ENCODE results near the gene NREP. TPM values are rescaled to one million over a fixed set of nuclear protein-coding genes. Genes with fewer than 3 reads are reported as not detected.

The NREP gene
- total RNA-seq, 1 experiment from 2014 or later = 160 TPM

DNA sequence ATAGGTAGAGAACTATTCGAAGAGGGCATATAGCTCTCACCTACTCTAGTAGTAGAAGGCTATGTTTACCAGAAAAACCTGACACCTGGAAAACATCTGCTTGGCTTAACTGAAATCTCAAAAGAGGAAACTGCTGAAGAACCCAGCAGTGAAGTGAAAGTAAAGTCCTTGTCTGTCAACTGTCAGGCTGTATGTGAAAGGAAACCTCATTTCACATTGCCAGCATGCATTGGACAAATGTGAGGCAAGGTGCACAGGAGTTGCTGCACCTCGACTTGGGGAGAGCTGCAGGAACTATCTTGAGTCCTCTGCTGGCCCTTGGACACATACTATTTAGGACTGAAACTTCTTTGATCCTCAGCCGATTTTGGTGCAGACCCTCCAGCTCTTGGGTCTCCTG lies 53.3 kb downstream of the NREP start:
- TF ChIP-seq, protein P1, sequence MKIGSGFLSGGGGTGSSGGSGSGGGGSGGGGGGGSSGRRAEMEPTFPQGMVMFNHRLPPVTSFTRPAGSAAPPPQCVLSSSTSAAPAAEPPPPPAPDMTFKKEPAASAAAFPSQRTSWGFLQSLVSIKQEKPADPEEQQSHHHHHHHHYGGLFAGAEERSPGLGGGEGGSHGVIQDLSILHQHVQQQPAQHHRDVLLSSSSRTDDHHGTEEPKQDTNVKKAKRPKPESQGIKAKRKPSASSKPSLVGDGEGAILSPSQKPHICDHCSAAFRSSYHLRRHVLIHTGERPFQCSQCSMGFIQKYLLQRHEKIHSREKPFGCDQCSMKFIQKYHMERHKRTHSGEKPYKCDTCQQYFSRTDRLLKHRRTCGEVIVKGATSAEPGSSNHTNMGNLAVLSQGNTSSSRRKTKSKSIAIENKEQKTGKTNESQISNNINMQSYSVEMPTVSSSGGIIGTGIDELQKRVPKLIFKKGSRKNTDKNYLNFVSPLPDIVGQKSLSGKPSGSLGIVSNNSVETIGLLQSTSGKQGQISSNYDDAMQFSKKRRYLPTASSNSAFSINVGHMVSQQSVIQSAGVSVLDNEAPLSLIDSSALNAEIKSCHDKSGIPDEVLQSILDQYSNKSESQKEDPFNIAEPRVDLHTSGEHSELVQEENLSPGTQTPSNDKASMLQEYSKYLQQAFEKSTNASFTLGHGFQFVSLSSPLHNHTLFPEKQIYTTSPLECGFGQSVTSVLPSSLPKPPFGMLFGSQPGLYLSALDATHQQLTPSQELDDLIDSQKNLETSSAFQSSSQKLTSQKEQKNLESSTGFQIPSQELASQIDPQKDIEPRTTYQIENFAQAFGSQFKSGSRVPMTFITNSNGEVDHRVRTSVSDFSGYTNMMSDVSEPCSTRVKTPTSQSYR (CRISPR knock-in tag; IDR thresholded peaks at IDR 0.05) = no peak
- TF ChIP-seq ELF4 (CRISPR knock-in tag; IDR thresholded peaks at IDR 0.05; ENCODE audit: low read depth) (no peak), ZNF232 (CRISPR knock-in tag; IDR thresholded peaks at IDR 0.05) (no peak), OVOL2 (CRISPR knock-in tag; IDR thresholded peaks at IDR 0.05; ENCODE audit: borderline replicate concordance) (no peak), GTF2I (CRISPR knock-in tag; conservative IDR thresholded peaks at IDR 0.05) (no peak), PRRX2 (CRISPR knock-in tag; IDR thresholded peaks at IDR 0.05) (no peak)
- TF ChIP-seq, protein P2, sequence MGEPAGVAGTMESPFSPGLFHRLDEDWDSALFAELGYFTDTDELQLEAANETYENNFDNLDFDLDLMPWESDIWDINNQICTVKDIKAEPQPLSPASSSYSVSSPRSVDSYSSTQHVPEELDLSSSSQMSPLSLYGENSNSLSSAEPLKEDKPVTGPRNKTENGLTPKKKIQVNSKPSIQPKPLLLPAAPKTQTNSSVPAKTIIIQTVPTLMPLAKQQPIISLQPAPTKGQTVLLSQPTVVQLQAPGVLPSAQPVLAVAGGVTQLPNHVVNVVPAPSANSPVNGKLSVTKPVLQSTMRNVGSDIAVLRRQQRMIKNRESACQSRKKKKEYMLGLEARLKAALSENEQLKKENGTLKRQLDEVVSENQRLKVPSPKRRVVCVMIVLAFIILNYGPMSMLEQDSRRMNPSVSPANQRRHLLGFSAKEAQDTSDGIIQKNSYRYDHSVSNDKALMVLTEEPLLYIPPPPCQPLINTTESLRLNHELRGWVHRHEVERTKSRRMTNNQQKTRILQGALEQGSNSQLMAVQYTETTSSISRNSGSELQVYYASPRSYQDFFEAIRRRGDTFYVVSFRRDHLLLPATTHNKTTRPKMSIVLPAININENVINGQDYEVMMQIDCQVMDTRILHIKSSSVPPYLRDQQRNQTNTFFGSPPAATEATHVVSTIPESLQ (CRISPR knock-in tag; IDR thresholded peaks at IDR 0.05) = no peak
- TF ChIP-seq, protein P3, sequence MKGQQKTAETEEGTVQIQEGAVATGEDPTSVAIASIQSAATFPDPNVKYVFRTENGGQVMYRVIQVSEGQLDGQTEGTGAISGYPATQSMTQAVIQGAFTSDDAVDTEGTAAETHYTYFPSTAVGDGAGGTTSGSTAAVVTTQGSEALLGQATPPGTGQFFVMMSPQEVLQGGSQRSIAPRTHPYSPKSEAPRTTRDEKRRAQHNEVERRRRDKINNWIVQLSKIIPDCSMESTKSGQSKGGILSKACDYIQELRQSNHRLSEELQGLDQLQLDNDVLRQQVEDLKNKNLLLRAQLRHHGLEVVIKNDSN (CRISPR knock-in tag; IDR thresholded peaks at IDR 0.05) = no peak
- TF ChIP-seq, protein P4, sequence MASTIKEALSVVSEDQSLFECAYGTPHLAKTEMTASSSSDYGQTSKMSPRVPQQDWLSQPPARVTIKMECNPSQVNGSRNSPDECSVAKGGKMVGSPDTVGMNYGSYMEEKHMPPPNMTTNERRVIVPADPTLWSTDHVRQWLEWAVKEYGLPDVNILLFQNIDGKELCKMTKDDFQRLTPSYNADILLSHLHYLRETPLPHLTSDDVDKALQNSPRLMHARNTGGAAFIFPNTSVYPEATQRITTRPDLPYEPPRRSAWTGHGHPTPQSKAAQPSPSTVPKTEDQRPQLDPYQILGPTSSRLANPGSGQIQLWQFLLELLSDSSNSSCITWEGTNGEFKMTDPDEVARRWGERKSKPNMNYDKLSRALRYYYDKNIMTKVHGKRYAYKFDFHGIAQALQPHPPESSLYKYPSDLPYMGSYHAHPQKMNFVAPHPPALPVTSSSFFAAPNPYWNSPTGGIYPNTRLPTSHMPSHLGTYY (CRISPR knock-in tag; IDR thresholded peaks at IDR 0.05) = no peak
- TF ChIP-seq, protein P5, sequence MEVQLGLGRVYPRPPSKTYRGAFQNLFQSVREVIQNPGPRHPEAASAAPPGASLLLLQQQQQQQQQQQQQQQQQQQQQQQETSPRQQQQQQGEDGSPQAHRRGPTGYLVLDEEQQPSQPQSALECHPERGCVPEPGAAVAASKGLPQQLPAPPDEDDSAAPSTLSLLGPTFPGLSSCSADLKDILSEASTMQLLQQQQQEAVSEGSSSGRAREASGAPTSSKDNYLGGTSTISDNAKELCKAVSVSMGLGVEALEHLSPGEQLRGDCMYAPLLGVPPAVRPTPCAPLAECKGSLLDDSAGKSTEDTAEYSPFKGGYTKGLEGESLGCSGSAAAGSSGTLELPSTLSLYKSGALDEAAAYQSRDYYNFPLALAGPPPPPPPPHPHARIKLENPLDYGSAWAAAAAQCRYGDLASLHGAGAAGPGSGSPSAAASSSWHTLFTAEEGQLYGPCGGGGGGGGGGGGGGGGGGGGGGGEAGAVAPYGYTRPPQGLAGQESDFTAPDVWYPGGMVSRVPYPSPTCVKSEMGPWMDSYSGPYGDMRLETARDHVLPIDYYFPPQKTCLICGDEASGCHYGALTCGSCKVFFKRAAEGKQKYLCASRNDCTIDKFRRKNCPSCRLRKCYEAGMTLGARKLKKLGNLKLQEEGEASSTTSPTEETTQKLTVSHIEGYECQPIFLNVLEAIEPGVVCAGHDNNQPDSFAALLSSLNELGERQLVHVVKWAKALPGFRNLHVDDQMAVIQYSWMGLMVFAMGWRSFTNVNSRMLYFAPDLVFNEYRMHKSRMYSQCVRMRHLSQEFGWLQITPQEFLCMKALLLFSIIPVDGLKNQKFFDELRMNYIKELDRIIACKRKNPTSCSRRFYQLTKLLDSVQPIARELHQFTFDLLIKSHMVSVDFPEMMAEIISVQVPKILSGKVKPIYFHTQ (CRISPR knock-in tag; IDR thresholded peaks at IDR 0.05) = no peak
- TF ChIP-seq, protein P6, sequence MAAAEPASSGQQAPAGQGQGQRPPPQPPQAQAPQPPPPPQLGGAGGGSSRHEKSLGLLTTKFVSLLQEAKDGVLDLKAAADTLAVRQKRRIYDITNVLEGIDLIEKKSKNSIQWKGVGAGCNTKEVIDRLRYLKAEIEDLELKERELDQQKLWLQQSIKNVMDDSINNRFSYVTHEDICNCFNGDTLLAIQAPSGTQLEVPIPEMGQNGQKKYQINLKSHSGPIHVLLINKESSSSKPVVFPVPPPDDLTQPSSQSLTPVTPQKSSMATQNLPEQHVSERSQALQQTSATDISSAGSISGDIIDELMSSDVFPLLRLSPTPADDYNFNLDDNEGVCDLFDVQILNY (CRISPR knock-in tag; IDR thresholded peaks at IDR 0.05) = no peak
- DNase-seq (ENCODE audit: low spot score) (no peak), ATAC-seq (no peak)
- POLR2A ChIA-PET = no interaction called here
- Mint-ChIP-seq H3K4me3 (no peak overlapping the region), H3K27me3 (ENCODE audit: low read depth) (no peaks in the 10 kb centered on the region), H3K4me1 (peaks cover 20% of the 10 kb centered on the region), H3K27ac (no peak overlapping the region), H3K36me3 (no peaks in the 10 kb centered on the region), H3K9me3 (no peaks in the 10 kb centered on the region)
- CTCF ChIA-PET = no interaction called here

DNA sequence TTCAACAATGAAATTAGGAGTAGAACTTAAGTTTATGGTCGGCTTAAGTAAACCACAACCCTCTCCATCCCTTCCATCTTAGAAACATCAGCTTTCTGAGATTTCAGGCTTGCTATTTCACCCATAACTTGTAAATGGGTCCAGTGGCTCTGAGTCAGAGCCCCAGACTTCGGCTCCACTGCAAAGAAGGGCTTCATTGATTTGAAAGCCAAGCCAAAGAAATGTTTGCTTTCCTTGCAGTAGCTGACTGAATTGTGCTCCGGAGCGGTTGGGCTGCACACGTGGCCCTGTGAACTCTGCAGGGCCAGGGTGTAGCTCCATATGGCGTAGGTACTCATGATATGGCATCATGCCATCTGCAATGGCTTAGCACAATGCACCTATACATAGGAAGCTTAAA lies 57.0 kb downstream of the NREP start:
- Mint-ChIP-seq H3K9me3 (no peaks in the 10 kb centered on the region), H3K27me3 (ENCODE audit: low read depth) (no peaks in the 10 kb centered on the region), H3K27ac (no peak overlapping the region), H3K4me3 (no peak overlapping the region), H3K4me1 (peaks cover 25% of the 10 kb centered on the region), H3K36me3 (no peaks in the 10 kb centered on the region)
- TF ChIP-seq, protein P7, sequence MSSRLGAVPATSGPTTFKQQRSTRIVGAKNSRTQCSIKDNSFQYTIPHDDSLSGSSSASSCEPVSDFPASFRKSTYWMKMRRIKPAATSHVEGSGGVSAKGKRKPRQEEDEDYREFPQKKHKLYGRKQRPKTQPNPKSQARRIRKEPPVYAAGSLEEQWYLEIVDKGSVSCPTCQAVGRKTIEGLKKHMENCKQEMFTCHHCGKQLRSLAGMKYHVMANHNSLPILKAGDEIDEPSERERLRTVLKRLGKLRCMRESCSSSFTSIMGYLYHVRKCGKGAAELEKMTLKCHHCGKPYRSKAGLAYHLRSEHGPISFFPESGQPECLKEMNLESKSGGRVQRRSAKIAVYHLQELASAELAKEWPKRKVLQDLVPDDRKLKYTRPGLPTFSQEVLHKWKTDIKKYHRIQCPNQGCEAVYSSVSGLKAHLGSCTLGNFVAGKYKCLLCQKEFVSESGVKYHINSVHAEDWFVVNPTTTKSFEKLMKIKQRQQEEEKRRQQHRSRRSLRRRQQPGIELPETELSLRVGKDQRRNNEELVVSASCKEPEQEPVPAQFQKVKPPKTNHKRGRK (CRISPR knock-in tag; IDR thresholded peaks at IDR 0.05; ENCODE audit: borderline replicate concordance) = no peak
- TF ChIP-seq OVOL2 (CRISPR knock-in tag; IDR thresholded peaks at IDR 0.05; ENCODE audit: borderline replicate concordance) (no peak), ATF1 (CRISPR knock-in tag; IDR thresholded peaks at IDR 0.05) (no peak), SMAD4 (CRISPR knock-in tag; IDR thresholded peaks at IDR 0.05) (no peak), CREM (CRISPR knock-in tag; IDR thresholded peaks at IDR 0.05) (no peak), ZNF317 (CRISPR knock-in tag; IDR thresholded peaks at IDR 0.05; ENCODE audit: borderline replicate concordance, low read depth) (no peak), ZNF138 (CRISPR knock-in tag; conservative IDR thresholded peaks at IDR 0.05) (no peak)
- TF ChIP-seq, protein P8, sequence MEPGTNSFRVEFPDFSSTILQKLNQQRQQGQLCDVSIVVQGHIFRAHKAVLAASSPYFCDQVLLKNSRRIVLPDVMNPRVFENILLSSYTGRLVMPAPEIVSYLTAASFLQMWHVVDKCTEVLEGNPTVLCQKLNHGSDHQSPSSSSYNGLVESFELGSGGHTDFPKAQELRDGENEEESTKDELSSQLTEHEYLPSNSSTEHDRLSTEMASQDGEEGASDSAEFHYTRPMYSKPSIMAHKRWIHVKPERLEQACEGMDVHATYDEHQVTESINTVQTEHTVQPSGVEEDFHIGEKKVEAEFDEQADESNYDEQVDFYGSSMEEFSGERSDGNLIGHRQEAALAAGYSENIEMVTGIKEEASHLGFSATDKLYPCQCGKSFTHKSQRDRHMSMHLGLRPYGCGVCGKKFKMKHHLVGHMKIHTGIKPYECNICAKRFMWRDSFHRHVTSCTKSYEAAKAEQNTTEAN (CRISPR knock-in tag; IDR thresholded peaks at IDR 0.05) = no peak
- TF ChIP-seq, protein P1 (CRISPR knock-in tag; IDR thresholded peaks at IDR 0.05) = no peak
- ChIA-PET POLR2A (interaction anchor here (0.6 kb wide), 1 partner anchor 194 kb away, joined by 9 read pairs; no protein-coding TSS in a partner anchor), CTCF (interaction anchor here (1.1 kb wide), 1 partner anchor 149 kb away, joined by 3 read pairs; no protein-coding TSS in a partner anchor)
- no peak for DNase-seq (ENCODE audit: low spot score)
- ATAC-seq = no peak

All from WTC11 (cell line).